ENCODE measurements around the gene SMC1B. TPM values are rescaled to one million over a fixed set of nuclear protein-coding genes. Genes with fewer than 3 reads are reported as not detected.

Gene SMC1B
- polyA plus RNA-seq, 1 donor, result 0.23 TPM

- DNase-seq, result no peak
Observed at GRCh38 chr22:45320357-45320976, 92.9 kb downstream of the SMC1B start.

GRCh38 chr22:45319324-45319685 is 94.1 kb downstream of the SMC1B start:
- DNase-seq, result no peak

DNA sequence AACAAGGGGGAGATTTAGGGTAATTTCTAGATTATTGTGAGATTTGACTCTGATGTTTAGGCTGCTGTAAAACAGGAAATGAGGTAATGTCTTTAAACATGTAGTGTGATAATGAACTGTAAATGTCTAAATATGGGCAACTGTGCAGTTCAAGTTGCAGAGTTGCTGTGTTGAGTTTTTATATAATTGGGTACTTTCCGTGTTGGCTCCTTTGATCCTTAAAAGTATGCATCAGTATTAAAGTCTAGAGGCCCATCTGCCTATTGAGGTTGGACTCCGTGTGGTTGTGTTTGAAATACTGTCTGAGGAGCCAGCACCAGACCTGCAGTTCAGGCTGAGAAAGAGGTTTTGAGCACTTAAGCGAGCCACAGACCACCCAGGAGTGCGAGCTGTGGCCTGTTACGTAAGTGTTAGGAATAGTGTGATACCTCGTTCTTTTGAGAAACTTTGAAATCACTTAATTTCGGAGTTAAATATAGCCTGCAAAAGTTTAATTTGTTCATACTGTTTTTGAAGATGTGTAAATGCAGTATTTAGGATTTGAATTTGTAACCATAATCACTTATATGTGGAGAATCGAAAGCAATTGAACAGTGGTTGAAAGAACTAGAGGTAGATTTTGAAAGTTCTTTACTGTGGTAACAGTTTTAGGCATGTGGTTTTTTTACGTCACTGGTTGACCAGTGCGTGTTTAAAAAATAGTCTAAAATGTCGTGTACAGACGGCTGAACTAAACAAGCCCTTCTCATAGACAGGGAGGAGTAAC is 94.7 kb downstream of the SMC1B start:
- no peak for DNase-seq

DNA sequence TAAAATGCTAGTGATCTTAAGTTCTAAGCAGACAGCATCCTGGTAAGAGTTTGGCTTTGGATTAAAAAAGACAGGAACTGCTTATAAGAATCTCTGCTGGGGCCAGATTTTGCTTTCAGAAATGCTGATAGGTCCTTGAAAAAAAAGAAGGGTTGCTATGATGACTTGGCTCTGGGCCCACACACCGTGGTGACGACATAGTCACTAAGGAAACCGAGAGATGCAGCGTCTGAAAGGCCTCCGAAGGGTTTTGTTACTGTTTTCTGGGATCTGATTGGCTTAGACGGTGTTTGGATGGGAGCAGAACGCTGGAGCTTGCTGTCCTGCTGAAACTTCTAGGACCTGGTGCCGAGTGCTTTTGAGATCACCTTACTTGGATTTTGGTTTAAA is 95.2 kb downstream of the SMC1B start:
- DNase-seq, result peak; percentile 81

- DNase-seq, result no peak
Observed at GRCh38 chr22:45317551-45318167, 95.7 kb downstream of the SMC1B start.

DNA sequence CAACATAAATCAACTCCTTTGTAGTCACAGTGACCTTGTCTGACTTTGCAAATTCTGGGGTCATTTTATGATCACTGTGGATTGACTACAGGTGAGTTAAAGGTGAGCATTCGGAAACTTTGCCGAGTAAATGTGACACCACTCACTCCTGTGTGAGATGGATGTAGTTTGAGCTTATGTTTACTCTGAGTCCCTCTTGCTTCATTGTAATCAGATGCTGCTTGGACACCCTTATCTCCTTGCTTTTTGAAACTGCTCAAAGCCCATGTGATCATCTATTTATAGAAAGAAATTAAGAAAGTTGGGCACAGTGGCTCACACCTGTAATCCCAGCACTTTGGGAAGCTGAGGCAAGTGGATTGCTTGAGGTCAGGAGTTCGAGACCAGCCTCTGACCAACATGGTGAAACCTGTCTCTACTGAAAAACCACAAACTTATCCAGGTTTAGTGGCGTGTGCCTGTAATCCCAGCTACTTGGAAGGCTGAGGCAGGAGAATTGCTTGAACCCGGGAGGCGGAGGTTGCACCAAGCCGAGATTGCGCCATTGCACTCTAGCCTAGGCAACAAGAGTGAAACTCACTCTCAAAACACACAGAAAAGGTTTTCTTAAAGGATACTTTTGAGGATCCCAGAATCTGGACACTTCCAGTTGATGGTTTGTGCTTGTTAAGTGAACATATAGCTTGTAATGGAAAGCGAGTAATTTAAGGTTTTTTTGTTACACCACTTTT is 96.4 kb downstream of the SMC1B start:
- no peak for DNase-seq

- no peak for DNase-seq
Observed at GRCh38 chr22:45314786-45315185, 98.6 kb downstream of the SMC1B start.

DNA sequence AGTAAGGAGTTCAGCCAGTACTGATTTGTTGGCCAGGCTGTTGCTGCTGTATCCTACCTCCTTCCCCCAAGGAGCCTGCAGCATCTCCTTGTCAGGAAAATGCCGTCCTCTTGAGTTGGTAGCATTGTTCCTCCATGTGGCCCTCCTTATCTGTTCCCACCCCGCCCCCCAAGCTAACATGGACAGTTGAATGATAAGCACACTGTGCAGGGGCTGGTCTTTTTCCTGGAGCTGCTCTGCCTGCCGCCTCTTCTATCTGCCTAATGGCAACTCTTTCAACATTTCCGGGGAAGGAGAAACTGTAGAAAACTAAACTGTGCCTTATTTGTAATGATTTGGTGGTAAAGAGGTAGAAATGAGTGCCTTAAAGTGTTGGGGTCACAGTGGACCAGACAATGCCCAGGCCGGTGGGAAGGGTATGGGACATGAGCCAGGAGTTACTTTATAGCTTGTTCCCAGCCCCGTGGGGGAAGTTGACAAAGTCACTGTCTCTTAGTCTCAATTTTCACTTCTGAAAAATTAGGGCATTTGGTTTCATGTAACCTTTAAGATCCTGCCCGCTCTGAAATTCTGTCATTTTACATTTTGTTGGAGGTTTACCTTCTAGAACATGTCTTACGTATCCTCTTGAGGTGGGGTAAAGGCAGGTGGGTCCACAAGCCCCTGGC is 99.2 kb downstream of the SMC1B start:
- no peak for DNase-seq

DNA sequence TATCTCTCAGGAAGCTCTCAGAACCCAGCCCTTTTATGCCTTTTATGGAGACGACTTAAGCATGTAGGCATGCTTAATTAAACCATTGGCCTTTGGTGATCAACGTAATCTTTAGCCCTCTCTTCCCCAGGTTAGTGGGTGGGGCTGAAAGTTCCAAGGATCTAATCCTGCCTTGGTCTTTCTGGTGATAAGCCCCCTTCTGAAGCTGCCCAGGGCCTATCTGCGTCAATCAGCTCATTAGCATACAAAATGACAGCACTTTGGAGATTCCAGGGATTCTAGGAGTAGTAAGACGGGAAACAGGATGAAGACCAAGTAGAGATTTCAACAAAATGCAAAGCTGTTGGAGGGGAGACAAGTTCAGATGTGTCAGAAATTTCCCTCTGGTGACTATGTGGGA is 100.5 kb downstream of the SMC1B start:
- DNase-seq, result no peak

- DNase-seq, result no peak
Observed at GRCh38 chr22:45312415-45312814, 101.0 kb downstream of the SMC1B start.

DNA sequence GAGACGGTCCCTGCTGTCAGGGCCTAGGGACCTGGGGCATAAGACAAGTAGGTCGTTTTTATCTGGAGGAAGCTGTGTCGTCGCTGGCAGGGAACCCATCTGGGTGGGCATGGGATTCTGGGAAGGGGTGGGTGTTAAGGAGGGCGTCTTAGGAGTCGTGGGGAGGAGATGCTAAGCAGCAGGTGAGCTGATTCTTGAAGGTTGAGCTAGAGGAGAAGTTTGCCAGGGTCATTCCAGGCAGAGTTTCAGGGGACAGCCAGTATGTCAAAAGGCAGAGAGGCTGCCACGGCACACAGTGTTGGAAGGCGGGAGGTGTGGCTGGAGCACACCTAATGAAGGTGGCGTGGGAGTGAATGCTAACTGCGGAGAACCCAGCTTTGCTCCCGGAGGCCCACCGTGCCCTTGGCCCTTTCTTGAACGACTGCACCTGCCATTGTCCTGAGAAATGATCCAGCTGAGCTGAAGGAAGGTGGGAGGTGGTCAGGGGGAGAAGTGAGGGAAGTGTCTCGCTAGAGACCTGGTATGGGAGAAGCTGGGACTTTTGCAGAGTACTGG is 102.3 kb downstream of the SMC1B start:
- DNase-seq, result no peak

GRCh38 chr22:45310331-45310976 is 102.9 kb downstream of the SMC1B start:
- DNase-seq, result no peak

GRCh38 chr22:45309422-45310227 is 103.8 kb downstream of the SMC1B start, which contains the start of gene FAM118A:
FAM118A (plus strand) TSS chr22:45309934; CDS start chr22:45322380, 12,446 bp downstream.
- DNase-seq, result peak; percentile 94

DNA sequence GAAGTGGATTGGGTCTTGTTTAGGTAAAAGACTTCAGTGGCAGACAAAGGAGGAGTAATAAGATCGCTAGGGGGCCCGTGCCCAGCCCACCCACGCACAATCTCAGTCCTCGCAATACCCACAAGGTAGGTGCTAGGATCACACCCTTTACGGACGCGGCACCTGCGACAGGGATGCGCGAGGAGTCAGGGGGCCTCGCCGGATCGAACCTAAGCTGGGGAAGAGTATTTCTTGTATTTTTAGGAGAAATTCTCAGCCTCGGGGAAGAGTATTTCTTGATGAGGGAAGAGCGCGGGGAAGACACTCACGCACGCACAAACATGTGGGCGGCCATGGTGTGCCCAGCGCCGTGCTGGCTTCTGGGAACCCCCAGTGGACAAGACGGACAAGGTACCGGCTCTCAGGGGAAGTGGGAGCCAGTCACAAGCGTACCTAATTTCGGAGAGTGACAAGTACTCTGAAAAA is 104.4 kb downstream of the SMC1B start:
- DNase-seq, result no peak

GRCh38 chr22:45308391-45308956 is 104.9 kb downstream of the SMC1B start:
- no peak for DNase-seq

DNA sequence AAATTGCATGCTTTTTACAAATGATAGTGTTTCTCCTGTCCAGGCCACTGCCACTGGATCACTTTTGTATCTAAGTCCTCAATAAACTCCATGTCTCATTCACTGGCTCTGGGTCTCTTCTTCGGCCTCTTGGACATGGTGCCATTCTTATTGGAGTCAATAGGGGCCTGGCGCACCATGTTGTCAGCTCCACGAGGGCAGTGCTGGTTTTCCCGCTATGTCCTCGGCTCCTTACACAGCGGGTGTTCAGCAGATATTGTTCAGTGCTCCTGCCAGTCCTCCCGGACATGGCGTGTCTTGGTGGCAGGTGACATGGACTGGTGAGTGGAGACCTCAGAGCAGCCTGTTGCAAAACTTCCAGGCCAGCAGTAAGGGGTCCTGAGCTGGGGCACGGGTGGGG is 107.3 kb downstream of the SMC1B start:
- DNase-seq, result no peak

GRCh38 chr22:45305456-45306075 is 107.8 kb downstream of the SMC1B start:
- no peak for DNase-seq

DNA sequence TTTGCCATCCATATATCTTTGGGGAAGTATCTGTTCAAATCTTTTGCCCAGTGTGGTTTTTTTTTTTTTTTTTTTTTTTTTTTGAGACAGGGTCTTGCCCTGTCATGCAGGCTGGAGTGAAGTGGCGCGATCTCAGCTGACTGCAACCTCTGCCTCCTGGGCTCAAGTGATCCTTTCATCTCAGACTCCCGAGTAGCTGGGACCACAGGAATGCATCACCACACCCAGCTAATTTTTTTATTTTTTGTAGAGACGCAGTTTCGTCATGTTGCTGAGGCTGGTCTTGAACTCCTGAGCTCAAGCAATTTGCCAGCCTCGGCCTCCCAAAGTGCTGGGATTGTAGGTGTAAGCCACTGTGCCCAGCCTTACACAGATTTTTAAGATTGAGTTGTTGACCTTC is 108.4 kb downstream of the SMC1B start:
- no peak for DNase-seq

GRCh38 chr22:45303181-45303580 is 110.2 kb downstream of the SMC1B start:
- no peak for DNase-seq
